CD4-positive, alpha-beta T cell (primary cell): Measurements from ENCODE around the gene OR2T27. TPM values are rescaled to one million over a fixed set of nuclear protein-coding genes. Genes with fewer than 3 reads are reported as not detected.
A peak's percentile ranks its signal among the peaks of the same experiment; 100 is the strongest.

ENCODE experiments used
- ATAC-seq: fragments of 200-7000 bp; cut with Tn5 transposase; one replicate; pipeline ENCODE4 v1.10.0; 2022; ENCODE audit warnings: mild to moderate bottlenecking; ENCODE audit not compliant: poor library complexity
- CTCF ChIA-PET: fragments of 350-600 bp; sonication (Branson Sonifier 250); formaldehyde crosslinking; loops from one replicate; lab custom pipeline; 2021; ENCODE audit warnings: antibody characterized with exemption, inconsistent platforms; lab: Charles Lee
- POLR2A ChIA-PET: fragments of 350-600 bp; sonication (Branson Sonifier 250); formaldehyde crosslinking; loops from one replicate; lab custom pipeline; 2021; ENCODE audit warnings: antibody characterized with exemption, inconsistent platforms; lab: Charles Lee
- DNase-seq, 14 experiments: peaks; one replicate each; pipeline ENCODE4 v3.0.0-alpha.2; 2013 to 2020; ENCODE audit warnings: mixed read lengths in 2 of 14
- H3K27ac ChIP-seq, 2 donors: one replicate each; pipeline versions ENCODE4 v1.5.1 to v1.7.0; 2013; ENCODE audit warnings: low read length in 2 of 2, low read depth in 1 of 2, mild to moderate bottlenecking in 1 of 2
- H3K27me3 ChIP-seq, 2 experiments: 1 replicate in 1 of 2; 2 replicates in 1 of 2; pipeline versions ENCODE4 v1.6.1 to v1.7.0; 2013; ENCODE audit warnings: low read length in 2 of 2, control low read depth in 1 of 2, mild to moderate bottlenecking in 1 of 2, moderate library complexity in 1 of 2; ENCODE audit not compliant: insufficient read depth in 2 of 2, control insufficient read depth in 1 of 2
- H3K36me3 ChIP-seq: one replicate; pipeline ENCODE4 v1.6.1; 2013; ENCODE audit warnings: low read length, control low read depth; ENCODE audit not compliant: insufficient read depth
- H3K4me1 ChIP-seq: one replicate; pipeline ENCODE4 v1.6.1; 2013; ENCODE audit warnings: low read length, control low read depth; ENCODE audit not compliant: insufficient read depth
- H3K4me3 ChIP-seq: one replicate; pipeline ENCODE4 v1.5.1; 2013; ENCODE audit warnings: mild to moderate bottlenecking, low read length, moderate library complexity
- H3K9me3 ChIP-seq, 2 experiments: 1 replicate in 1 of 2; 2 replicates in 1 of 2; pipeline versions ENCODE4 v1.6.1 to v1.7.0; 2013; ENCODE audit warnings: low read length in 2 of 2, mild to moderate bottlenecking in 2 of 2, control low read depth in 1 of 2, moderate library complexity in 1 of 2; ENCODE audit not compliant: control insufficient read depth in 1 of 2, insufficient read depth in 1 of 2
- H3K27ac Mint-ChIP-seq: one replicate; pipeline ENCODE4 v1.8.0; 2020; ENCODE audit warnings: mixed read lengths
- H3K27me3 Mint-ChIP-seq: one replicate; pipeline ENCODE4 v1.8.0; 2021; ENCODE audit warnings: mixed read lengths
- H3K36me3 Mint-ChIP-seq: one replicate; pipeline ENCODE4 v1.8.0; 2021; ENCODE audit warnings: low read depth, mixed read lengths
- H3K4me1 Mint-ChIP-seq: one replicate; pipeline ENCODE4 v1.8.0; 2021; ENCODE audit warnings: low read depth, mixed read lengths
- H3K4me3 Mint-ChIP-seq: one replicate; pipeline ENCODE4 v1.8.0; 2020; ENCODE audit warnings: mild to moderate bottlenecking, mixed read lengths
- H3K9me3 Mint-ChIP-seq: one replicate; pipeline ENCODE4 v1.8.0; 2020; ENCODE audit warnings: mixed read lengths
- intact Hi-C, 2 experiments: fragments of 100-400 bp; cut with DNase I in 1 of 2; cut with micrococcal nuclease in 1 of 2; formaldehyde crosslinking; loops; one replicate each; pipeline versions ENCODE4 v1.15.1 to v1.9.0; 2023 to 2025; cut with DNase I, micrococcal nuclease
- total RNA-seq, 174 experiments: library from RNA in 2 of 174; stranded (reverse) in 2 of 174; gene quantifications; one replicate each; pipeline ENCODE4 v1.2.3 and lab custom pipeline; 2021 to 2026
- TF ChIP-seq, protein P1 (sequence below): fragments of 200-600 bp; IDR thresholded peaks from one replicate; pipeline ENCODE4 v1.8.0; 2022; ENCODE audit warnings: antibody characterized with exemption, mild to moderate bottlenecking

OR2T27 gene
- total RNA-seq, 2 experiments from 2014 or later = not detected

DNA sequence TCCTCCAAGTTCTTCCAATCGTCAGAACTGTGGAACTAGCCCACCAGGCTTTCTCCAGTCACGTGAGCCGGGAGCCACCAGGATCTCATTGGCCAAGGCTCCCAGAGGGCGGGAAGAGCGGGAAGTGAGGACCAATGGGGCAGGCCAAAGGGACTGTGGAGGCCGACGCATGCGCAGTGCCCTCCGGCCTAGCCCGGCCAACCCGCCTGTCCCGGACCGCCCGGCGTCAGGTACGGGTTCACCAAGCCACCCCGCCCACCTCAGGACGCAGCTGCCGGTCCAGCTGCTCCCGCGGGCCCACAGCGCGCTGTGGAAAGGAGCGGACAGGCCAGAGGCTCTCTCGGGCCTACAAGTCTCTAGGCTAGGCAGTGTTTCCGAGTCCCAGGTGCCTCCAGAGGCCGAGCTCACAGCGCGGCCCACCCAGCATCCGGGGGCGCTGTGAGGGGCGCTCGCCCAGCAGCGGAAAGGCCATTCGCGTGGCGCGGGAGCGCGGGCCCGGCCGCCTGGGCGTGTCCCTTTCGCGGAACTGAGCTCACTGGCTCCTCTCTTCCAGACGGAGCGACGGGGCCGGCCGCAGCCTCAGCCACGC lies 36.3 kb upstream of the OR2T27 start:
- Mint-ChIP-seq H3K36me3 (no peaks in the 10 kb centered on the region), H3K27ac (no peak overlapping the region), H3K4me3 (no peak overlapping the region), H3K4me1 (no peaks in the 10 kb centered on the region), H3K27me3 (peaks cover 25% of the 10 kb centered on the region), H3K9me3 (peaks cover 5% of the 10 kb centered on the region)
- CTCF ChIA-PET = no interaction called here
- Histone ChIP-seq H3K27ac (no peak overlapping the region), H3K36me3 (no peaks in the 10 kb centered on the region), H3K4me3 (no peak overlapping the region), H3K9me3 (peaks cover 0 to 10% of the 10 kb centered on the region in 2 experiments), H3K27me3 (no peaks in the 10 kb centered on the region), H3K4me1 (no peaks in the 10 kb centered on the region)
- DNase-seq = no peak
- no peak for ATAC-seq
- TF ChIP-seq, protein P1, sequence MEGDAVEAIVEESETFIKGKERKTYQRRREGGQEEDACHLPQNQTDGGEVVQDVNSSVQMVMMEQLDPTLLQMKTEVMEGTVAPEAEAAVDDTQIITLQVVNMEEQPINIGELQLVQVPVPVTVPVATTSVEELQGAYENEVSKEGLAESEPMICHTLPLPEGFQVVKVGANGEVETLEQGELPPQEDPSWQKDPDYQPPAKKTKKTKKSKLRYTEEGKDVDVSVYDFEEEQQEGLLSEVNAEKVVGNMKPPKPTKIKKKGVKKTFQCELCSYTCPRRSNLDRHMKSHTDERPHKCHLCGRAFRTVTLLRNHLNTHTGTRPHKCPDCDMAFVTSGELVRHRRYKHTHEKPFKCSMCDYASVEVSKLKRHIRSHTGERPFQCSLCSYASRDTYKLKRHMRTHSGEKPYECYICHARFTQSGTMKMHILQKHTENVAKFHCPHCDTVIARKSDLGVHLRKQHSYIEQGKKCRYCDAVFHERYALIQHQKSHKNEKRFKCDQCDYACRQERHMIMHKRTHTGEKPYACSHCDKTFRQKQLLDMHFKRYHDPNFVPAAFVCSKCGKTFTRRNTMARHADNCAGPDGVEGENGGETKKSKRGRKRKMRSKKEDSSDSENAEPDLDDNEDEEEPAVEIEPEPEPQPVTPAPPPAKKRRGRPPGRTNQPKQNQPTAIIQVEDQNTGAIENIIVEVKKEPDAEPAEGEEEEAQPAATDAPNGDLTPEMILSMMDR = no peak
- POLR2A ChIA-PET = no interaction called here
- intact Hi-C loops = no loop called here

DNA sequence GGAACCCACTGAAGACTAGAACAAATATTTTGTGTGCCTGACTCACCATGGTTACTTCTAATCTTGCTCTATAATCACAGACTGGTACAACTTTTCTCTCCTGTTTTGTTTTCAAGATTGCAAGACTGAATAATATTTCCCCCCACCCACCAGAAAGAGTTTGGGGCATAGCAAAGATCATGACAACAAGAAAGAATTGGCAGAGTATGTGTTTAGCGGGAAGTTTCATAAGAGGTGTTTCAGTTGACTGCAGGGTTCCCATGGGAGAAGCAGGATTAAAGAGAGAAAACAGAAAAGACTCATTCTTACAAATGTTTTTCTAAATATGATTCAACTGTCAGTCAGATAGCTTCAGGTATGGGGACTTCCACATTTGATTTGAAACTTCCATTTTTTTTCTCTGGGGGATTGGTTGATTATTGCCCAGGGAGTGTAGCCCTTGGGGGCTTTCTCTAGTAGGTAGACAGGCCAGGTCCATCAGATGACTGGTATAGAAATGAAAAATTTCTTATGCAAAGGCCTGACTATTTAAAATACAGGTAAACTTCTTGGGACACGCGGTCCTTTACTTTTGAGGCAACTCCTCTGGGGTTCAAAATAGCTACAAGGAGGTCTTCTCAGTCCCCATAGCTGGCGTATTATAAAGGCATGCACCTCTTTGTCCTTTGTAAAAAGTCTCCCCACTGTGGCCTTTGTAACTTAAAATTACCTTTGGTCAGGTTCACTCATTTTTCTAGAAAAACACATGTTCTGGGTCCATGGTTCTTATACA lies 33.4 kb upstream of the OR2T27 start:
- ChIA-PET POLR2A (no interaction called here), CTCF (no interaction called here)
- peaks cover 0 to 10% of the 10 kb centered on the region in 2 experiments for H3K9me3 ChIP-seq
- intact Hi-C loops = loop anchor here in 1 of 2 experiments (10.0 kb wide), 1 partner anchor 444 kb away; no protein-coding TSS in a partner anchor
- peaks cover 5% of the 10 kb centered on the region for H3K9me3 Mint-ChIP-seq
- no peaks in the 10 kb centered on the region for H3K36me3 ChIP-seq
- H3K27me3 Mint-ChIP-seq = peaks cover 15% of the 10 kb centered on the region
- H3K4me1 Mint-ChIP-seq = no peaks in the 10 kb centered on the region
- DNase-seq = no peak
- H3K4me1 ChIP-seq = no peaks in the 10 kb centered on the region
- no peaks in the 10 kb centered on the region for H3K36me3 Mint-ChIP-seq
- no peaks in the 10 kb centered on the region for H3K27me3 ChIP-seq
- no peak for ATAC-seq
- no peak overlapping the region for H3K27ac Mint-ChIP-seq
- H3K4me3 Mint-ChIP-seq = no peak overlapping the region
- TF ChIP-seq, protein P1 = no peak
- H3K4me3 ChIP-seq = no peak overlapping the region
- H3K27ac ChIP-seq = no peak overlapping the region

DNA sequence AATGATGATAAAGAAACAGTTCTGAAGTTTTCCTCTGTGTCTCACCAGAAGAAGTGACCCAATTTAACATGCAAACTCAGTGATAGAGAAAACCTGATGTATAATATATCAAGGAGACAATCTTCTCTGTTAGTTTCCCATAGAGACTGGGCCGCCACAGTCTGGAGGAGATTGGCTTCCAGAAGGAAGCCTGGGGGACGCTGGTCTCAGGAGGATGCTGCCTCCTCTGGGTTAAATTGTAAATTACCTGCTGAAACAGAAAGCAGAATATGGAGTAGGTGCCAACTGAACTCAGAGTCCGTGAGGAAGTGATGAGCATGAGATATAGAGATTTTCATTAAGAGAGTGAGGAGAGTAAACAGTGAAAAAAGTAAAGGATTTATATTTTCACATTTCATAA lies 31.5 kb upstream of the OR2T27 start:
- intact Hi-C loops = loop anchor here (2.0 to 10.0 kb wide), 3 partner anchors 442 to 750 kb away; no protein-coding TSS in a partner anchor
- H3K4me3 Mint-ChIP-seq = no peak overlapping the region
- H3K27ac Mint-ChIP-seq = no peak overlapping the region
- peaks cover 5% of the 10 kb centered on the region for H3K9me3 Mint-ChIP-seq
- DNase-seq (peak in 4 of 14 experiments; percentile 14 to 58 (median 40)), ATAC-seq (no peak)
- Histone ChIP-seq H3K27ac (no peak overlapping the region), H3K4me3 (no peak overlapping the region), H3K4me1 (no peaks in the 10 kb centered on the region), H3K36me3 (no peaks in the 10 kb centered on the region), H3K27me3 (no peaks in the 10 kb centered on the region), H3K9me3 (peaks cover 0 to 6% of the 10 kb centered on the region in 2 experiments)
- TF ChIP-seq, protein P1 = peak; percentile 38
- ChIA-PET POLR2A (no interaction called here), CTCF (no interaction called here)
- H3K4me1 Mint-ChIP-seq = no peaks in the 10 kb centered on the region
- no peaks in the 10 kb centered on the region for H3K36me3 Mint-ChIP-seq
- peaks cover 19% of the 10 kb centered on the region for H3K27me3 Mint-ChIP-seq
